ENCODE measurements around the gene BTBD19. TPM values are rescaled to one million over a fixed set of nuclear protein-coding genes. Genes with fewer than 3 reads are reported as not detected.

BTBD19 gene
- total and polyA plus RNA-seq, 9 of the 15 experiments (the other 6 are each of a cell fraction or from before 2014, with no cell fraction given): 0.22 to 2.0 (median 0.95) TPM

DNA sequence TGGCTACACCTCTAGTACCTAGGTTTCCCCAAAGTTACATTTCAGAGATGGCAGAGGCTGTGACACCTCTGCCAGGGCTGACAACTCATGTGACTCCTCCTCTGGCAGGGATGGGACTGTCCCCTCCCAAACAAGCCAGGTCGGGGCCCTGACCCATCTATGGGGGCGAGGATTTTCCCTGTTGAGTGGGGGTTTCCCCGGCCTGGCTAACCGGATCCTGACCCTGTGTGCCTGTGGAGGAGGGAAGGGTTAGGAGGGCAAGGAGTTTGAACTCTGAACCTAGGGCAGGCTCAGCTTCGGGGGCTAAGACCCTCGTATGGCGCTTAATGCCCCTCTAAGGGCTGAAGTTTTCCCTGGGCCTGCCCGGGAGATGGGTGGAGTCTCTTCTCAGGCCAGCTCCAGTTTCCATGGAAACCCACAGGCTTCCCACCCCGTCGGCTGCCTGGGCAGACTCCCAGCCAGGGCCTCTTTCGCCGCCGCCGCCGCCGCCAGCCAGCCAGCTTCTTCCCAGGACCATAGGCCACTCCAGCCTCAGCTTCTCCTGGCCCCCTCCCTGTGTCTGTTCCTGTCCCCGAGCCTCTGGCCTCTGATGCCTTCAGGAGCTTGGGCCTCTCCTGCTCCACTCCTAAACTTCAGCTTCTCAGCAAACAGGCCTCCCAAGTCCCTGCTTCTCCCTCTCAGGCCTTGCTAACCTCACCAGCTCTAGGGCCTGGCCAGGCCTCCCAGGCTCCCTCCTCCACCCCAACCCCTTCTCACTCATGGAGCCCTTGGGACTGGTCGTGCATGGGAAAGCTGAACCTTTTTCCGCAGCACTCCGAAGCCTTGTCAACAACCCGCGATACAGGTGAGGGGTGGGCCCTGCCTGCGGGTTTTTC, at the start of gene BTBD19 (continued):
- TF ChIP-seq, protein P1, sequence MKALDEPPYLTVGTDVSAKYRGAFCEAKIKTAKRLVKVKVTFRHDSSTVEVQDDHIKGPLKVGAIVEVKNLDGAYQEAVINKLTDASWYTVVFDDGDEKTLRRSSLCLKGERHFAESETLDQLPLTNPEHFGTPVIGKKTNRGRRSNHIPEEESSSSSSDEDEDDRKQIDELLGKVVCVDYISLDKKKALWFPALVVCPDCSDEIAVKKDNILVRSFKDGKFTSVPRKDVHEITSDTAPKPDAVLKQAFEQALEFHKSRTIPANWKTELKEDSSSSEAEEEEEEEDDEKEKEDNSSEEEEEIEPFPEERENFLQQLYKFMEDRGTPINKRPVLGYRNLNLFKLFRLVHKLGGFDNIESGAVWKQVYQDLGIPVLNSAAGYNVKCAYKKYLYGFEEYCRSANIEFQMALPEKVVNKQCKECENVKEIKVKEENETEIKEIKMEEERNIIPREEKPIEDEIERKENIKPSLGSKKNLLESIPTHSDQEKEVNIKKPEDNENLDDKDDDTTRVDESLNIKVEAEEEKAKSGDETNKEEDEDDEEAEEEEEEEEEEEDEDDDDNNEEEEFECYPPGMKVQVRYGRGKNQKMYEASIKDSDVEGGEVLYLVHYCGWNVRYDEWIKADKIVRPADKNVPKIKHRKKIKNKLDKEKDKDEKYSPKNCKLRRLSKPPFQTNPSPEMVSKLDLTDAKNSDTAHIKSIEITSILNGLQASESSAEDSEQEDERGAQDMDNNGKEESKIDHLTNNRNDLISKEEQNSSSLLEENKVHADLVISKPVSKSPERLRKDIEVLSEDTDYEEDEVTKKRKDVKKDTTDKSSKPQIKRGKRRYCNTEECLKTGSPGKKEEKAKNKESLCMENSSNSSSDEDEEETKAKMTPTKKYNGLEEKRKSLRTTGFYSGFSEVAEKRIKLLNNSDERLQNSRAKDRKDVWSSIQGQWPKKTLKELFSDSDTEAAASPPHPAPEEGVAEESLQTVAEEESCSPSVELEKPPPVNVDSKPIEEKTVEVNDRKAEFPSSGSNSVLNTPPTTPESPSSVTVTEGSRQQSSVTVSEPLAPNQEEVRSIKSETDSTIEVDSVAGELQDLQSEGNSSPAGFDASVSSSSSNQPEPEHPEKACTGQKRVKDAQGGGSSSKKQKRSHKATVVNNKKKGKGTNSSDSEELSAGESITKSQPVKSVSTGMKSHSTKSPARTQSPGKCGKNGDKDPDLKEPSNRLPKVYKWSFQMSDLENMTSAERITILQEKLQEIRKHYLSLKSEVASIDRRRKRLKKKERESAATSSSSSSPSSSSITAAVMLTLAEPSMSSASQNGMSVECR (CRISPR knock-in tag; IDR thresholded peaks at IDR 0.05): 0 out of 2 replicates have a peak, but pooled peaks have one; percentile 44
- TF ChIP-seq, protein P2, sequence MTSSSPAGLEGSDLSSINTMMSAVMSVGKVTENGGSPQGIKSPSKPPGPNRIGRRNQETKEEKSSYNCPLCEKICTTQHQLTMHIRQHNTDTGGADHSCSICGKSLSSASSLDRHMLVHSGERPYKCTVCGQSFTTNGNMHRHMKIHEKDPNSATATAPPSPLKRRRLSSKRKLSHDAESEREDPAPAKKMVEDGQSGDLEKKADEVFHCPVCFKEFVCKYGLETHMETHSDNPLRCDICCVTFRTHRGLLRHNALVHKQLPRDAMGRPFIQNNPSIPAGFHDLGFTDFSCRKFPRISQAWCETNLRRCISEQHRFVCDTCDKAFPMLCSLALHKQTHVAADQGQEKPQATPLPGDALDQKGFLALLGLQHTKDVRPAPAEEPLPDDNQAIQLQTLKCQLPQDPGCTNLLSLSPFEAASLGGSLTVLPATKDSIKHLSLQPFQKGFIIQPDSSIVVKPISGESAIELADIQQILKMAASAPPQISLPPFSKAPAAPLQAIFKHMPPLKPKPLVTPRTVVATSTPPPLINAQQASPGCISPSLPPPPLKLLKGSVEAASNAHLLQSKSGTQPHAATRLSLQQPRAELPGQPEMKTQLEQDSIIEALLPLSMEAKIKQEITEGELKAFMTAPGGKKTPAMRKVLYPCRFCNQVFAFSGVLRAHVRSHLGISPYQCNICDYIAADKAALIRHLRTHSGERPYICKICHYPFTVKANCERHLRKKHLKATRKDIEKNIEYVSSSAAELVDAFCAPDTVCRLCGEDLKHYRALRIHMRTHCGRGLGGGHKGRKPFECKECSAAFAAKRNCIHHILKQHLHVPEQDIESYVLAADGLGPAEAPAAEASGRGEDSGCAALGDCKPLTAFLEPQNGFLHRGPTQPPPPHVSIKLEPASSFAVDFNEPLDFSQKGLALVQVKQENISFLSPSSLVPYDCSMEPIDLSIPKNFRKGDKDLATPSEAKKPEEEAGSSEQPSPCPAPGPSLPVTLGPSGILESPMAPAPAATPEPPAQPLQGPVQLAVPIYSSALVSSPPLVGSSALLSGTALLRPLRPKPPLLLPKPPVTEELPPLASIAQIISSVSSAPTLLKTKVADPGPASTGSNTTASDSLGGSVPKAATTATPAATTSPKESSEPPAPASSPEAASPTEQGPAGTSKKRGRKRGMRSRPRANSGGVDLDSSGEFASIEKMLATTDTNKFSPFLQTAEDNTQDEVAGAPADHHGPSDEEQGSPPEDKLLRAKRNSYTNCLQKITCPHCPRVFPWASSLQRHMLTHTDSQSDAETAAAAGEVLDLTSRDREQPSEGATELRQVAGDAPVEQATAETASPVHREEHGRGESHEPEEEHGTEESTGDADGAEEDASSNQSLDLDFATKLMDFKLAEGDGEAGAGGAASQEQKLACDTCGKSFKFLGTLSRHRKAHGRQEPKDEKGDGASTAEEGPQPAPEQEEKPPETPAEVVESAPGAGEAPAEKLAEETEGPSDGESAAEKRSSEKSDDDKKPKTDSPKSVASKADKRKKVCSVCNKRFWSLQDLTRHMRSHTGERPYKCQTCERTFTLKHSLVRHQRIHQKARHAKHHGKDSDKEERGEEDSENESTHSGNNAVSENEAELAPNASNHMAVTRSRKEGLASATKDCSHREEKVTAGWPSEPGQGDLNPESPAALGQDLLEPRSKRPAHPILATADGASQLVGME (CRISPR knock-in tag; IDR thresholded peaks at IDR 0.05): no peak
- TF ChIP-seq, protein P3, sequence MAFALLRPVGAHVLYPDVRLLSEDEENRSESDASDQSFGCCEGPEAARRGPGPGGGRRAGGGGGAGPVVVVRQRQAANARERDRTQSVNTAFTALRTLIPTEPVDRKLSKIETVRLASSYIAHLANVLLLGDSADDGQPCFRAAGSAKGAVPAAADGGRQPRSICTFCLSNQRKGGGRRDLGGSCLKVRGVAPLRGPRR (CRISPR knock-in tag; IDR thresholded peaks at IDR 0.05): no peak
- TF ChIP-seq, protein P4, sequence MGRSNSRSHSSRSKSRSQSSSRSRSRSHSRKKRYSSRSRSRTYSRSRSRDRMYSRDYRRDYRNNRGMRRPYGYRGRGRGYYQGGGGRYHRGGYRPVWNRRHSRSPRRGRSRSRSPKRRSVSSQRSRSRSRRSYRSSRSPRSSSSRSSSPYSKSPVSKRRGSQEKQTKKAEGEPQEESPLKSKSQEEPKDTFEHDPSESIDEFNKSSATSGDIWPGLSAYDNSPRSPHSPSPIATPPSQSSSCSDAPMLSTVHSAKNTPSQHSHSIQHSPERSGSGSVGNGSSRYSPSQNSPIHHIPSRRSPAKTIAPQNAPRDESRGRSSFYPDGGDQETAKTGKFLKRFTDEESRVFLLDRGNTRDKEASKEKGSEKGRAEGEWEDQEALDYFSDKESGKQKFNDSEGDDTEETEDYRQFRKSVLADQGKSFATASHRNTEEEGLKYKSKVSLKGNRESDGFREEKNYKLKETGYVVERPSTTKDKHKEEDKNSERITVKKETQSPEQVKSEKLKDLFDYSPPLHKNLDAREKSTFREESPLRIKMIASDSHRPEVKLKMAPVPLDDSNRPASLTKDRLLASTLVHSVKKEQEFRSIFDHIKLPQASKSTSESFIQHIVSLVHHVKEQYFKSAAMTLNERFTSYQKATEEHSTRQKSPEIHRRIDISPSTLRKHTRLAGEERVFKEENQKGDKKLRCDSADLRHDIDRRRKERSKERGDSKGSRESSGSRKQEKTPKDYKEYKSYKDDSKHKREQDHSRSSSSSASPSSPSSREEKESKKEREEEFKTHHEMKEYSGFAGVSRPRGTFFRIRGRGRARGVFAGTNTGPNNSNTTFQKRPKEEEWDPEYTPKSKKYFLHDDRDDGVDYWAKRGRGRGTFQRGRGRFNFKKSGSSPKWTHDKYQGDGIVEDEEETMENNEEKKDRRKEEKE (IDR thresholded peaks at IDR 0.05; ENCODE audit: borderline replicate concordance in 1 of 2, control insufficient read depth in 1 of 2, low read depth in 2 of 2, low read length in 1 of 2): no peak

All from K562 (cell line).